LHCN-M2 (cell line): ENCODE data around the gene ERC2. TPM values are rescaled to one million over a fixed set of nuclear protein-coding genes. Genes with fewer than 3 reads are reported as not detected.
"Not testable (repeated sequence)": the region's sequence is repeated elsewhere in the genome, so short reads cannot be mapped to it uniquely, and the experiment has no call there.

ENCODE experiments used
- DNase-seq: peaks from one replicate; pipeline ENCODE4 v3.0.0-alpha.2; 2012; ENCODE audit warnings: low read depth
- total RNA-seq: library from RNA; depleted of rRNA; stranded (reverse); fragments of >200 nt; gene quantifications from 2 replicates; pipeline ENCODE4 v1.2.3, GENCODE V29; 2014

Gene ERC2
- total RNA-seq, 1 experiment from 2014 or later: 0.11 TPM

- DNase-seq: peak; percentile 66
Observed at GRCh38 chr3:55885721-55886120, 582.5 kb downstream of the ERC2 start.

DNA sequence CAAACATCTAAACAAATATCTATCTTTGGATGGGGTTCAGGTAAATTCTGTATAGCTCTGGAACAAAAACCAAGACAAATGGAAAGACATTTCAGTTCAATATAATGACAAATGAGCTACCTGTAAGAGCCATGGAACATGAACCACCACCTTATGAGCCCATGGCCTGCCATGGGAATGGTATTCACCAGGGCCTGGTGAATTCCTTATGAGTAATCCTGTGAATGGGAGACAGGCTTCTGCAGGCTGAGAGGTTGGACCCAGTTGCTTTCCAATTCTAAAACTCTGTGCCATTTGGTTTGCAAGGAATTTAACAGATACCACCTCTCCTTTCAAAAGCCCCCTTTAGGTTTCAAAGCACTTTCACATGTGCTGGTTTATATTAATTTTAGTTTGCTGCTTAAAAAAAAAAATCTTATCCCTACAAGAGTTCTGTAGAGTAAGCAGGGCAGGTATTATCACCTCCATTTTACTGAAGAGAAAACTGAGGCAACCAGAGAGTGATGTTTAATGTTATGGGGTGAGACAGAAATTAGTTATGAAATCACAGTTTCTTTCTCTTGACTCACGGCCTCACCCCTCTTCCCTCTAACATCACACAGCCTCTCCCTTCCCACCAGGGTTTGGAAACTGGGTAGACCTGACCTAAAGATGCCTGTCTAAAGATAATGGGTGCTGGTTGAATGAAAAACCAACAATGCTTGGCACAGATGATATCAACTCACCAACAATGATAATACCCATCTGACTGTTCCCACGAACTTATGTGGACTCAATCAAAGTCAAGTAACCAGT lies 583.6 kb downstream of the ERC2 start:
- no peak for DNase-seq

GRCh38 chr3:55884066-55884465 lies 584.2 kb downstream of the ERC2 start:
- DNase-seq: no peak

DNA sequence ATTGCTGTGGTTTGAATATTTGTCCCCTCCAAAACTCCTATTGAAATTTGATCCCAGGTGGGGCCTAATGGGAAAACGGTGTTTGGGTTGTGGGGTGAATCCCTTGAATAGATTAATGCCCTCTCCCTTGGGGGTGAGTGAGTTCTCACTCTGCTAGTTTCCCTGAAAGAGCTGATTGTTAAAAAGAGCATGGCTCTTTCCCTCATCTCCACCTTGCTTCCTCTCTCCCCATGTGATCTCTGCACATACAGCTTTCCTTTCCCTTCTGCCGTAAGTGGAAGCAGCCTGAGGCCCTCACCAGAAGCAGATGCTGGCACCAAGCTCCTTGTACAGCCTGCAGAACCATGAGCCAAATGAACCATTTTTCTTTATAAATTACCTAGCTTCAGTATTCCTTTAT lies 586.3 kb downstream of the ERC2 start:
- no peak for DNase-seq

- no peak for DNase-seq
Observed at GRCh38 chr3:55880357-55880756, 587.9 kb downstream of the ERC2 start.

DNA sequence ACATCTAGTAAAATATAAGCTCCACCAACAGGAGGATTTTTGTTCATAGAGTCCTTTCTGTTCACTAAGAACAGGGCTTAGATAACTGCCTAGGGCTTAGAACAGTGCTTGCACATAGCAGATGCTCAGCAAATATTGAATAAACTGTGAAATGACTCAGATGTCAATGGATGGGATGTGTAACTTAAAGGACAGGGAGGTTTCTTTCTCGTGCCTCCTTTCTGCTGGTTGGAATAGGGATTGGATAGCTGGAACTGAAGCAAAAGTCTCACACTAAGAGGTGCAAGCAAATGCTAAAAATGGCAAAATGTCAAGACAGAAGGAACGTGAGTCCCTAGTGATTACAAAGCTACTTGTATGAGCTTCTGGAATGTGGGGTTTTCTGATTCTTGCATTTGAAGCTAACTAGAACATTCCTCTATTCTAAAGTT lies 588.4 kb downstream of the ERC2 start:
- DNase-seq: no peak

- no peak for DNase-seq
Observed at GRCh38 chr3:55877703-55878102, 590.6 kb downstream of the ERC2 start.

GRCh38 chr3:55876560-55876959 lies 591.7 kb downstream of the ERC2 start:
- DNase-seq: no peak

DNA sequence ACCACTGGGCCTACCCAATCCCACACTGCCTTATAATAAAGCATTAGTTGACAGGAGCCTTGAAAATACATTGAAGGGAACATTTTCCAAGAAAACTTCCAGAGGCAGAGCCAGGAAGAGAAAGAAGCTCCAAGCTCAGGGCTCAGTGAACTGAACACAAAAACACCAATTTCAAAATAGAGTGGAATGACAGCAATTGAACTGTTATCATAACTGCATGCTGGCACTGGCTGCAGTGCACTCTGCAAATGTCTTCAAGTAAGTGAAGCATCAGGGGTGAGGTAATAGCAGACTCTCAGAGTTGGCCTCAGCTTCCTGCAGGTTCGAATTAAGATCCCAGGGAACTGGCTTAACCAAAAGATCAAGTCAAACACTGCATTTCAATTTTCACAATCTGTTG lies 593.2 kb downstream of the ERC2 start:
- DNase-seq: no peak

- DNase-seq: peak; percentile 50
Observed at GRCh38 chr3:55873523-55874254, 594.6 kb downstream of the ERC2 start.

- no peak for DNase-seq
Observed at GRCh38 chr3:55870594-55870993, 597.7 kb downstream of the ERC2 start.

DNA sequence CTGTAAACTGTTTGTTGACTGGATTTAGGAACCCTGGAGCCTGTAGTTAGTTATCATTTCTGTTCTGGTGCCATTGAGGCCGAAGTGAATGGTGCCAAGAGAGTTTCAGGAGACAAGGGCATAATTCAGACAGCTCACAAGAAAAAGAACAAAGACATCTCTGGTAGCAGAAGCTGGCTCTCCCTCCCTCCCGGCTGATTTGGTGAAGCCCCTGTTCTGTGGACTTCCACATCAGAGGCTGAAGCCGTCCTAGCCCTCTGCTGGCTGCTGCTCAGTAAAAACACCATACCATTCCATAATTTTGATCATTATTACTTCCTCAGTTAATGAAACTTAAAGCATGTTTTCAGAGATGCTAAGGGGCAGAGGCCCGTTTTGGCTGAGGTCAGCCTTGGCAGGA lies 599.9 kb downstream of the ERC2 start:
- DNase-seq: no peak

GRCh38 chr3:55863028-55863427 lies 605.2 kb downstream of the ERC2 start:
- no peak for DNase-seq

GRCh38 chr3:55860049-55860721 lies 608.1 kb downstream of the ERC2 start:
- DNase-seq: no peak

- DNase-seq: no peak
Observed at GRCh38 chr3:55859305-55859704, 609.0 kb downstream of the ERC2 start.

- DNase-seq: no peak
Observed at GRCh38 chr3:55858727-55859126, 609.5 kb downstream of the ERC2 start.

DNA sequence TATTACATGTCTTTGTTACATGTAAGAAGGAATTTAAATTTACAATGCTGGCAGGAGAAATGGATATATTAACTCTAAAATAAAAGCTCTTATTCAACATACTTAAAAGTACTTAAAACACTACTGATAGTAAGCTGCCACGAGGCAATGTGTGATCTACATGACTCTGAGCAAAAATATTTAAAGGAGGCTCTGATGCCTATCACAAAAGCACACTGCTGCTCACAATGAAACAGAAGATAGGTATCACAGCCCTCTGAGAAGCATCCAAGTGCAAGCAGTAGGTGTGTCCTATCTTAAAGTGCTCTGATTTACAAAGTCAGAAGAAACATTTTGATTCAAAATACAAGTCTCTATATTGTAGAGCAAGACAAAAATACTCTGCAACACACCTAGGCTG lies 610.0 kb downstream of the ERC2 start:
- DNase-seq: no peak

GRCh38 chr3:55857633-55858032 lies 610.6 kb downstream of the ERC2 start:
- no peak for DNase-seq

DNA sequence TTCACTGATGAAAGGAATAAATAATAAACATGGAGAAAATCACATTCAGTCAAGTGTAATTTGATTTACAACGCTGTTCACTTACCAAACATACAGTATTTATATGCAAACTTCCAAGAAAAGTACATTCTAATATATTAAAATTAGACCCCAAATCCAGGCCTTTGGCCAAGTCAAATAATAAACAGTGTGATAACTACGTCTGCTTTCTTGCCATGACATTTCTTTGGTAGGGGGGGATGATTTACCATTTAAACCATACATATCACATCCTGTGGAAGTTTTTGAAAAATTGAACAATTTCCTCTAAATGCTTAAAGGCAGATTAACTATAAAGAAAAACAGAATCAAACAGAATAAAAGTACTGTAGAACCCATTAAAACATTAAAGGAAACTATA lies 613.0 kb downstream of the ERC2 start:
- no peak for DNase-seq

- no peak for DNase-seq
Observed at GRCh38 chr3:55854494-55854893, 613.8 kb downstream of the ERC2 start.

DNA sequence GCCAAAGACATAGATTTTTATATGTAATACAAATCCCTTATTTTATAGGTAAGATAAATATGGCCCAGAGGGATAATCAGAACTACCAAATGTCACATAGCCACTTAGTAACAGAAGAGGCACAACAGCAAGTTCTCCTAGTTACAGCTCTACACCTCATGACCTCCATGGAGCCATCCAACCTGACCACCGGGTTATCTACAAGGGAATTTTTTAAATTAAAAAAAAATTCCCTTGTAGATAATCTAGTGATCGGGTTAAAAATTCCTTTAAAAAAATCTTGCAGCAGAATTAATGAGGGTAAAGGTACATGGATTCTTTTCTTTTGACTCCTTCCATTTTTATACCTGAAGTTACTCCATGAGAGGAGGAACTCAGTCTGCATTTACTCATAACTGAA lies 615.9 kb downstream of the ERC2 start:
- DNase-seq: no peak

DNA sequence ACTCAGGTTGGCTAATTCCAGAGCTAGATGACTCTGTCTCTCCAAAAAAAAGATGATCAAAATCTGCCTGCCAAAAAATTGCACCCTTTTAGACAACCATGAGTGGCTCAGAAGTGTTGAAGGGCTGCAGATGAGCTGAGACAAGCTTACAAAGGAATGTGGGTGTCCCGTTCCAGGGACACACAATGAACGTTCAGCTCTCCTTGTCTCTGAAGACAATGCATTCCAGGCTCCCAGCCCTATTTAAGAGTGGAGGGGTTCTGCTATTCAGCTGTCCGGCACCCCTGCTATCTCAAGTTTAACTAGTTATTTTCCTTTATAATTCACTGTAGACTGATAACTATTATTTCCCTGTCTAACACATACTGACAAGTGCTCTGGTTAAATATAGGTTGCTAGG lies 626.1 kb downstream of the ERC2 start:
- no peak for DNase-seq

- DNase-seq: not testable (repeated sequence)
Observed at GRCh38 chr3:55831876-55832275, 636.4 kb downstream of the ERC2 start.
